ENCODE measurements around the gene RASGRF1. TPM values are rescaled to one million over a fixed set of nuclear protein-coding genes. Genes with fewer than 3 reads are reported as not detected.
A peak's percentile ranks its signal among the peaks of the same experiment; 100 is the strongest.

RASGRF1 gene
- total RNA-seq, 6 experiments from 2014 or later, result 0.09 to 0.31 (median 0.18) TPM

DNA sequence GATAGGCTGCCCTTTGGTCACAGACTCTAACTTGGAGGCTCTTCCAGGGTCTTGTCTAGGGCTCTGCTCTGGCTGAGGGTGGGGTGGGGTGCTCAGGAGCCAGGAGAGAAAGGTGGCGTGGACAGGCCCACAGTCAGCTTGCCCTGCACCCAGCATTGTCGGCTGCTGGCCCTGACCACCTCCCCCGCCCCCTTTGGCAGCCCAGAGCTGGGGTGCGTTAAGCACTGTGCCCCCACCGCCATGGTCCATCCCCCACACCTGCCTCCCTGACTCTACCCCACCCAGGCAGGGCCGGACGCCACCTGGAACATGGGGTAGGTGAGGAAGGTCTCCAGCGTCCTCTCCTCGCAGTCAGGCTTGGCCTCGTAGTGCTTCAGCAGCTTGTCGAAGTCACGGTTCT is 58.8 kb downstream of the RASGRF1 start:
- Mint-ChIP-seq H3K4me3 (no peak overlapping the region), H3K27me3 (ENCODE audit: insufficient read depth) (peaks cover 11% of the 10 kb centered on the region), H3K4me1 (ENCODE audit: low read depth) (no peaks in the 10 kb centered on the region), H3K27ac (no peak overlapping the region), H3K36me3 (ENCODE audit: low read depth) (no peaks in the 10 kb centered on the region), H3K9me3 (no peaks in the 10 kb centered on the region)
- TF ChIP-seq, protein P1, sequence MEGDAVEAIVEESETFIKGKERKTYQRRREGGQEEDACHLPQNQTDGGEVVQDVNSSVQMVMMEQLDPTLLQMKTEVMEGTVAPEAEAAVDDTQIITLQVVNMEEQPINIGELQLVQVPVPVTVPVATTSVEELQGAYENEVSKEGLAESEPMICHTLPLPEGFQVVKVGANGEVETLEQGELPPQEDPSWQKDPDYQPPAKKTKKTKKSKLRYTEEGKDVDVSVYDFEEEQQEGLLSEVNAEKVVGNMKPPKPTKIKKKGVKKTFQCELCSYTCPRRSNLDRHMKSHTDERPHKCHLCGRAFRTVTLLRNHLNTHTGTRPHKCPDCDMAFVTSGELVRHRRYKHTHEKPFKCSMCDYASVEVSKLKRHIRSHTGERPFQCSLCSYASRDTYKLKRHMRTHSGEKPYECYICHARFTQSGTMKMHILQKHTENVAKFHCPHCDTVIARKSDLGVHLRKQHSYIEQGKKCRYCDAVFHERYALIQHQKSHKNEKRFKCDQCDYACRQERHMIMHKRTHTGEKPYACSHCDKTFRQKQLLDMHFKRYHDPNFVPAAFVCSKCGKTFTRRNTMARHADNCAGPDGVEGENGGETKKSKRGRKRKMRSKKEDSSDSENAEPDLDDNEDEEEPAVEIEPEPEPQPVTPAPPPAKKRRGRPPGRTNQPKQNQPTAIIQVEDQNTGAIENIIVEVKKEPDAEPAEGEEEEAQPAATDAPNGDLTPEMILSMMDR (IDR thresholded peaks at IDR 0.05), result no peak
- no peak for DNase-seq

DNA sequence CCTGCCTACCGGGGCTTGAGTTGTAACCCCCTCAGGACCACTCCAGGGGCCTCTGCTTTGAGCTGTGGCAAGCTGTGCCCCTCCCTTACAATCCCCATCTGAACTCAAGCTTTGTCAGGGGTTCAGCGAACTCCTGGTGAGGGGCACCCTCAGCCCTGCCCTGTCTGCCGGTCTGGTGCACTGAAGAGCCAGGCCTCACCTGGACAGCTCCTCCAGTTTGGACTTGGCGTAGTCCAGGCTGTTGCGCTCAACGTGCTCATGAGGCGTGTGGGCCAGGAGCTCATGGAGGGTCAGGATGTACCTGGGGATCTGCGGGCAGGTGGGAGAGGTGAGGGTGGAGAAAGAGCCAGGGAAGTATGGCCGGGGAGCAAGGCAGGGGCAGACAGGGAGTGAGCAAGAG is 59.4 kb downstream of the RASGRF1 start:
- Mint-ChIP-seq H3K36me3 (ENCODE audit: low read depth) (no peaks in the 10 kb centered on the region), H3K9me3 (no peaks in the 10 kb centered on the region), H3K4me3 (no peak overlapping the region), H3K27me3 (ENCODE audit: insufficient read depth) (peaks cover 8% of the 10 kb centered on the region), H3K27ac (no peak overlapping the region), H3K4me1 (ENCODE audit: low read depth) (no peaks in the 10 kb centered on the region)
- DNase-seq, result no peak
- TF ChIP-seq, protein P1 (IDR thresholded peaks at IDR 0.05), result no peak

DNA sequence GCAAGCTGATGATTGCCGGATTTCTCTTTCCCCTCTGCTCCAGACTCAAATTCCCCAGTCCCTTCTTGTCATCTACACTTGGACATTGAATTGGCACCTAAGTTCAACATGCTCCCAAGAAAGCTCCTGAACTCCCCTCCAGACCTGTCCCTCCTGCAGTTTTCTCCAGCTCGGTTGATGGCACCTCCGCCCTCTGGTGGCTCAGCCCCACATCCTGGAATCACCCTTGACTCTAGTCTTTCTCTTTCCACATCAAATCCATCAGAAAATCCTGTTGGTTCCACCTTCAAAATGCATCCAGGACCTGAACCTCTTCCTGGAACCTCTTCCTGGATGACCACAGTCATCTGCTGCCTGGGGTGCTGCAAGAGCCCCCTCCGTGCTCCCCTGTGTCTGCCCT is 60.1 kb downstream of the RASGRF1 start:
- H3K4me1 Mint-ChIP-seq (ENCODE audit: low read depth), result no peaks in the 10 kb centered on the region
- no peaks in the 10 kb centered on the region for H3K36me3 Mint-ChIP-seq (ENCODE audit: low read depth)
- peaks cover 5% of the 10 kb centered on the region for H3K27me3 Mint-ChIP-seq (ENCODE audit: insufficient read depth)
- no peak for DNase-seq
- H3K27ac Mint-ChIP-seq, result no peak overlapping the region
- no peak overlapping the region for H3K4me3 Mint-ChIP-seq
- H3K9me3 Mint-ChIP-seq, result no peaks in the 10 kb centered on the region
- TF ChIP-seq, protein P1 (IDR thresholded peaks at IDR 0.05), result peak; percentile 45

DNA sequence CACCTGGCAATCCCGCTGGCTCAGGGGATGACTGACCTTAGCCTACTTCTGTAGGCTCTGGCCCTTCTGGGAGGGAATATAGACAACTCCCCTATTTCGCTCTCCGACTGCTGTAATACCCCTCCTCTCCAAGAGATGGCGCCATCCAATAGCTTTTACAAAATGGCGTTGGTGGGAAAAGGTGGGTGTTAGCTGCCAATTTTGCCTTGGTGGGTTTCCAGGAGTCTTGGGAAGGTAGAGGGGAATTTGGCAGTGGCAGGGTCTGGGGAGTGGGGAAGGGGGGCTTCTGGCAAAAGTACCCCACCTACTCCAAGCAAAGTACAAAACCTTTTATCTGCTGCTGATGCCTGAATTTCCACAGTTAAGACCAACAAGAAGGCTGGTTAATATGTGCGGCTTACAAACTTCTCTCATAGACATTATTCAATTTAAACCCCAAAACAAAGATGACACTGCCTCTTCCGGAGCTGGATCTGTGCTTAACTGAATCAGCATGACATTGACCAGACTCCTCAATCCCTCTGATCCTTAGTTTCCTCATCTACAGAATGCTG is 62.1 kb downstream of the RASGRF1 start:
- Mint-ChIP-seq H3K9me3 (no peaks in the 10 kb centered on the region), H3K27ac (no peak overlapping the region), H3K27me3 (ENCODE audit: insufficient read depth) (peaks cover 10% of the 10 kb centered on the region), H3K36me3 (ENCODE audit: low read depth) (no peaks in the 10 kb centered on the region), H3K4me1 (ENCODE audit: low read depth) (no peaks in the 10 kb centered on the region), H3K4me3 (no peak overlapping the region)
- DNase-seq, result peak; percentile 9
- TF ChIP-seq, protein P1 (IDR thresholded peaks at IDR 0.05), result peak; percentile 90

DNA sequence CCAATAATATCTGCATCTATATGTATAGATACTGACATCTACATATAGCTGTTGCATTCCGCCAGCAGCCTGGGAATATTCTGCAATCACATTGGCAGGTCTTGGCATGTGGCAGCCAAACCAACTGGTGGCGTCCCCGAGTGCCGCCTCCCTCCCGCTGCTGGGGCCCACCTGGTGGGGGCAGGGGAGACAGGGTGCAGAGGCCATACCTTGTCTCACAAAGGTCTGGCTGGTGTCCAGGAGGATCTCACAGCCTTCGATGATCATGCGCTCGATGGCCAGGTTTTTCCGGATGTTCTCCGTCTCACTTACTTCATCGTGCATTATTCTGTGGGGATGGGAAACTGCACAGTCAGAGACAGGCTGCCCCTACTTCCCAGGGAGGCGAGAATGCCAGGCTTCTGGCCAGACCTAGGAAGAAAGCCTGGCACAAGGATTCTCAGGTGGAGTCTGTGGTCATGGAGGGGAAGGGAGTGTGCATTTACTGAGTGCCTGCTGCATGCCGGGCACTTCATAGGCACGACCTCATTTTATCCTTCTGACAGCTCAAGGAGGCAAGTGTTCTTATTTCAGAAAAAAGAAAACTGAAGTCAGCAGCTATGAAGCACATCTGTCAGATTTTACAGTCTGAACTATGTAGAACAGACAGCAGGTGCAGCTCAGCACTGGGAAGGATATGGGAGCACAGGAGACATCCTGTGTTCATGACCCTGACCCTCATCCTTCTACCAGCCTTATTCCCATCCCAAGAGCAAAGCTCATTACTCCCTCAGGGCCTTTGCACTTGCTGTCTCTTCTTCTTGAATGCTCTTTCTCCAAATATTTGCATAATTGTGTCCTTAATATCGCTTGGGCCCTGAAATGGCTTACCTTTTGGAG is 62.8 kb downstream of the RASGRF1 start:
- Mint-ChIP-seq H3K4me3 (no peak overlapping the region), H3K27me3 (ENCODE audit: insufficient read depth) (peaks cover 10% of the 10 kb centered on the region), H3K4me1 (ENCODE audit: low read depth) (no peaks in the 10 kb centered on the region), H3K9me3 (no peaks in the 10 kb centered on the region), H3K27ac (no peak overlapping the region), H3K36me3 (ENCODE audit: low read depth) (no peaks in the 10 kb centered on the region)
- DNase-seq, result no peak
- TF ChIP-seq, protein P1 (IDR thresholded peaks at IDR 0.05), result no peak

Data from HFFc6 (cell line).